Endothelial cell of umbilical vein (primary cell): ENCODE data around the gene MINDY4B. TPM values are rescaled to one million over a fixed set of nuclear protein-coding genes. Genes with fewer than 3 reads are reported as not detected.

ENCODE experiments used
- BruUV-seq: library from RNA; stranded (reverse); fragments of 400-500 nt; replicated peaks from 2 replicates; lab custom pipeline; 2021; lab: Mats Ljungman, UMichigan
- CTCF ChIA-PET: fragments of 300-600, 350-600 bp; sonication (Branson Sonifier 250); formaldehyde crosslinking; loops from one replicate; lab custom pipeline; 2021; ENCODE audit warnings: antibody characterized with exemption, inconsistent platforms; lab: Charles Lee
- POLR2A ChIA-PET: fragments of 300-600, 350-600 bp; sonication (Branson Sonifier 250); formaldehyde crosslinking; loops from one replicate; lab custom pipeline; 2021; ENCODE audit warnings: antibody characterized with exemption, inconsistent platforms; lab: Charles Lee
- DNase-seq: peaks from one replicate; pipeline ENCODE4 v3.0.0-alpha.2; 2011; ENCODE audit warnings: low read depth, low spot score
- FAIRE-seq: peaks from 2 replicates; lab custom pipeline; 2011; peaks lifted over from hg19 to GRCh38; lab: Jason Lieb, UNC
- H2AFZ ChIP-seq: 2 replicates; pipeline ENCODE4 v1.6.0; 2012; ENCODE audit warnings: low read depth, low read length, control low read depth, inconsistent platforms
- H3K27ac ChIP-seq: 2 replicates; pipeline ENCODE4 v1.5.1; 2011; ENCODE audit warnings: low read depth, mild to moderate bottlenecking, control low read depth, low read length, moderate library complexity; ENCODE audit not compliant: insufficient read depth
- H3K27me3 ChIP-seq, 2 experiments: 2 replicates each; pipeline versions ENCODE4 v1.6.0 to v1.6.1; 2011; ENCODE audit warnings: low read length in 2 of 2, mixed read lengths in 1 of 2; ENCODE audit not compliant: control insufficient read depth in 2 of 2, insufficient read depth in 2 of 2
- H3K36me3 ChIP-seq, 2 experiments: 2 replicates in 1 of 2; 3 replicates in 1 of 2; pipeline ENCODE4 v1.5.1; 2011; ENCODE audit warnings: low read length in 2 of 2, mild to moderate bottlenecking in 1 of 2, moderate library complexity in 1 of 2; ENCODE audit not compliant: control insufficient read depth in 2 of 2, insufficient read depth in 2 of 2; ENCODE audit errors: extremely low read depth in 1 of 2
- H3K4me1 ChIP-seq: 3 replicates; pipeline ENCODE4 v1.5.1; 2011; ENCODE audit warnings: mild to moderate bottlenecking, low read length; ENCODE audit not compliant: control insufficient read depth, insufficient read depth; ENCODE audit errors: extremely low read depth
- H3K4me2 ChIP-seq: 2 replicates; pipeline ENCODE4 v1.6.1; 2011; ENCODE audit warnings: low read length, control low read depth, mixed read lengths; ENCODE audit not compliant: insufficient read depth
- H3K4me3 ChIP-seq, 3 experiments: fragments of 200-600 bp in 1 of 3; sonication (generic), shearing (Covaris generic) in 1 of 3; replicated peaks in 1 of 3; 2 replicates each; pipeline ENCODE4 v1.5.1; 2011 to 2016; ENCODE audit warnings: control low read depth in 3 of 3, low read length in 3 of 3, mild to moderate bottlenecking in 2 of 3, inconsistent platforms in 1 of 3, low read depth in 1 of 3, moderate library complexity in 1 of 3; ENCODE audit not compliant: insufficient read depth in 1 of 3
- H3K79me2 ChIP-seq: 2 replicates; pipeline ENCODE4 v1.6.0; 2012; ENCODE audit warnings: low read length, inconsistent platforms; ENCODE audit not compliant: control insufficient read depth, insufficient read depth
- H3K9ac ChIP-seq: replicated peaks from 2 replicates; pipeline ENCODE3; 2011; ENCODE audit warnings: low read length, control low read depth; ENCODE audit not compliant: insufficient read depth; ENCODE audit errors: extremely low read depth
- H3K9me1 ChIP-seq: replicated peaks from 3 replicates; pipeline ENCODE4 v1.6.0; 2011; ENCODE audit warnings: mild to moderate bottlenecking, low read length; ENCODE audit not compliant: control insufficient read depth, insufficient read depth; ENCODE audit errors: extremely low read depth
- H3K9me3 ChIP-seq: replicated peaks from 2 replicates; pipeline ENCODE4 v1.5.1; 2012; ENCODE audit warnings: low read length, inconsistent platforms; ENCODE audit not compliant: control insufficient read depth, insufficient read depth
- H4K20me1 ChIP-seq: replicated peaks from 2 replicates; pipeline ENCODE3; 2011; ENCODE audit warnings: mild to moderate bottlenecking, low read length; ENCODE audit not compliant: control insufficient read depth, insufficient read depth; ENCODE audit errors: extremely low read depth
- EZH2 ChIP-seq: IDR thresholded peaks from 2 replicates; pipeline ENCODE4 v1.6.1; 2012; ENCODE audit warnings: borderline replicate concordance, low read depth, mild to moderate bottlenecking, moderate library complexity, low read length, inconsistent platforms; ENCODE audit not compliant: severe bottlenecking
- FOS ChIP-seq: IDR thresholded peaks from 2 replicates; pipeline ENCODE4 v1.6.1; 2011; ENCODE audit warnings: mild to moderate bottlenecking, low read length, moderate library complexity, borderline replicate concordance; ENCODE audit not compliant: insufficient read depth
- GATA2 ChIP-seq: IDR thresholded peaks from 2 replicates; pipeline ENCODE4 v1.7.0; 2011; ENCODE audit warnings: low read depth, mild to moderate bottlenecking, moderate library complexity, mixed read lengths, low read length; ENCODE audit not compliant: insufficient read length, insufficient read depth
- JUN ChIP-seq: IDR thresholded peaks from 2 replicates; pipeline ENCODE4 v1.6.1; 2011; ENCODE audit warnings: borderline replicate concordance, low read depth; ENCODE audit not compliant: insufficient read length, insufficient read depth
- MAX ChIP-seq: IDR thresholded peaks from 2 replicates; pipeline ENCODE4 v1.6.1; 2011; ENCODE audit not compliant: insufficient read depth, insufficient read length
- MYC ChIP-seq: IDR thresholded peaks from one replicate; pipeline ENCODE4 v1.6.1; 2011; ENCODE audit warnings: mild to moderate bottlenecking, low read depth, low read length
- POLR2A ChIP-seq: IDR thresholded peaks from 2 replicates; pipeline ENCODE4 v1.6.1; 2012; ENCODE audit warnings: low read depth, mild to moderate bottlenecking, control low read depth, low read length
- POLR2AphosphoS5 ChIP-seq: IDR thresholded peaks from 2 replicates; pipeline ENCODE4 v1.6.1; 2012; ENCODE audit warnings: low read depth, mild to moderate bottlenecking, control low read depth, low read length, moderate library complexity; ENCODE audit not compliant: insufficient read depth
- dilution Hi-C: fragments of 300-500 bp; cut with MboI; formaldehyde crosslinking; loops from one replicate; pipeline ENCODE4 v1.15.0; 2019; ENCODE audit warnings: low sequenced_read_pairs; ENCODE audit not compliant: extremely low pct_ligation_motif_present
- intact Hi-C: fragments of 100-400 bp; cut with micrococcal nuclease; formaldehyde crosslinking; loops from one replicate; pipeline ENCODE4 v1.10.0; 2022
- polyA plus RNA-seq, 4 experiments: library from polyadenylated mRNA; depleted of rRNA in 3 of 4; stranded (reverse) in 3 of 4; unstranded in 1 of 4; fragments of >200 nt; gene quantifications; 2 replicates each; pipeline versions ENCODE4 v1.2.1 to v1.2.3, GENCODE V29; 2011 to 2012; ENCODE audit warnings: missing spikeins in 1 of 4
- total RNA-seq: library from RNA; stranded (reverse); gene quantifications from 2 replicates; pipeline ENCODE4 v1.2.3, GENCODE V29; 2021
- TF ChIP-seq, protein P1 (sequence below), 2 donors: IDR thresholded peaks; 1 replicate in 1 of 2; 2 replicates in 1 of 2; pipeline ENCODE4 v1.5.1; 2011; ENCODE audit warnings: low read length in 2 of 2, mild to moderate bottlenecking in 2 of 2, moderate library complexity in 2 of 2, control low read depth in 1 of 2, inconsistent platforms in 1 of 2, low read depth in 1 of 2; ENCODE audit not compliant: insufficient read depth in 1 of 2; ENCODE audit errors: extremely low read depth in 1 of 2

Gene MINDY4B
- total and polyA plus RNA-seq, 2 donors (not counting 3 experiments of a cell fraction or from before 2014, with no cell fraction given): not detected

- no peaks in the 10 kb centered on the region for H3K9me3 ChIP-seq
- no peaks in the 10 kb centered on the region for H3K9me1 ChIP-seq
- H3K27ac ChIP-seq: no peak overlapping the region
- TF ChIP-seq EZH2 (no peak), POLR2A (no peak), MYC (no peak), MAX (no peak), JUN (no peak), FOS (no peak), POLR2AphosphoS5 (no peak), GATA2 (no peak)
- TF ChIP-seq, protein P1, sequence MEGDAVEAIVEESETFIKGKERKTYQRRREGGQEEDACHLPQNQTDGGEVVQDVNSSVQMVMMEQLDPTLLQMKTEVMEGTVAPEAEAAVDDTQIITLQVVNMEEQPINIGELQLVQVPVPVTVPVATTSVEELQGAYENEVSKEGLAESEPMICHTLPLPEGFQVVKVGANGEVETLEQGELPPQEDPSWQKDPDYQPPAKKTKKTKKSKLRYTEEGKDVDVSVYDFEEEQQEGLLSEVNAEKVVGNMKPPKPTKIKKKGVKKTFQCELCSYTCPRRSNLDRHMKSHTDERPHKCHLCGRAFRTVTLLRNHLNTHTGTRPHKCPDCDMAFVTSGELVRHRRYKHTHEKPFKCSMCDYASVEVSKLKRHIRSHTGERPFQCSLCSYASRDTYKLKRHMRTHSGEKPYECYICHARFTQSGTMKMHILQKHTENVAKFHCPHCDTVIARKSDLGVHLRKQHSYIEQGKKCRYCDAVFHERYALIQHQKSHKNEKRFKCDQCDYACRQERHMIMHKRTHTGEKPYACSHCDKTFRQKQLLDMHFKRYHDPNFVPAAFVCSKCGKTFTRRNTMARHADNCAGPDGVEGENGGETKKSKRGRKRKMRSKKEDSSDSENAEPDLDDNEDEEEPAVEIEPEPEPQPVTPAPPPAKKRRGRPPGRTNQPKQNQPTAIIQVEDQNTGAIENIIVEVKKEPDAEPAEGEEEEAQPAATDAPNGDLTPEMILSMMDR (IDR thresholded peaks at IDR 0.05; ENCODE audit: extremely low read depth in 1 of 2, insufficient read depth in 1 of 2, low read depth in 1 of 2, low read length in 2 of 2): no peak
- intact Hi-C loops: no loop called here
- no peak overlapping the region for H3K4me2 ChIP-seq
- no peak overlapping the region for H2AFZ ChIP-seq
- H4K20me1 ChIP-seq: no peaks in the 10 kb centered on the region
- peaks cover 0 to 2% of the 10 kb centered on the region in 2 experiments for H3K27me3 ChIP-seq
- no peaks in the 10 kb centered on the region for H3K79me2 ChIP-seq
- ChIA-PET POLR2A (no interaction called here), CTCF (interaction anchor here (1.7 kb wide), 1 partner anchor 10 kb away, joined by 4 read pairs; no protein-coding TSS in a partner anchor)
- H3K4me1 ChIP-seq: no peaks in the 10 kb centered on the region
- H3K36me3 ChIP-seq: no peaks in the 10 kb centered on the region
- H3K4me3 ChIP-seq: no peak overlapping the region
- BruUV-seq: no TSS peak
- no peak overlapping the region for H3K9ac ChIP-seq
- dilution Hi-C loops: no loop called here
- FAIRE-seq (no peak), DNase-seq (no peak)
Observed at GRCh38 chr3:150920236-150920635, 15.0 kb upstream of the MINDY4B start.
